ENCODE results near the gene SLC15A3.

DNA sequence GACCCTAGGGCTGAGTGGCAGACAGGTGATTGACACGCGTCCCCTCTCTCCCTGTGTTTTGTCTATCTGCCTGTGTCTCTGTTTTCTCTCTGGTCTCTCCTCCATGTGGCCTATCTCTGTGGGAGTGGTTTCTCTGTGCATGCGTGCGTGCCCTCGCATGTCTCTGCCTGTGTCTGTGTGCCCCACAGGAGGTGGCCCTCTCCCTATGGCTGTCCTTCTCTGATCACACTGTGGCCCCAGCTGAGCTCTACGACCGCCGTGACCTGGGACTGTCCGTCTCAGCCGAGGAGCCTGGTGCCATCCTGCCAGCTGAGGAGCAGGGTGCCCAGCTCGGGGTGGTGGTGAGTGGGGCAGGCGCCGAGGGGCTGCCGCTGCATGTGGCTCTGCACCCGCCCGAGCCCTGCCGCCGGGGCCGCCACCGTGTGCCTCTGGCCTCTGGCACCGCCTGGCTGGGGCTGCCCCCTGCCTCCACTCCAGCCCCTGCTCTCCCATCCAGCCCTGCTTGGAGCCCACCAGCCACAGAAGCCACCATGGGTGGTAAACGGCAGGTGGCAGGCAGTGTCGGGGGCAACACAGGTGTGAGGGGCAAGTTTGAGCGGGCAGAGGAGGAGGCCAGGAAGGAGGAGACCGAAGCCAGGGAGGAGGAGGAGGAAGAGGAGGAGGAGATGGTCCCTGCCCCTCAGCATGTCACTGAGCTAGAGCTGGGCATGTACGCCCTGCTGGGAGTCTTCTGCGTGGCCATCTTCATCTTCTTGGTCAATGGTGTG lies 16.1 kb downstream of the SLC15A3 start:
- TF ChIP-seq CTCF (IDR thresholded peaks at IDR 0.05) (no peak), POLR2A (IDR thresholded peaks at IDR 0.05) (no peak)
